ENCODE data around the gene SLC12A5. TPM values are rescaled to one million over a fixed set of nuclear protein-coding genes. Genes with fewer than 3 reads are reported as not detected.

The SLC12A5 gene
- total and polyA plus RNA-seq, 2 of the 4 experiments (the other 2 are of a cell fraction), result 2.2 TPM; not detected in 1

DNA sequence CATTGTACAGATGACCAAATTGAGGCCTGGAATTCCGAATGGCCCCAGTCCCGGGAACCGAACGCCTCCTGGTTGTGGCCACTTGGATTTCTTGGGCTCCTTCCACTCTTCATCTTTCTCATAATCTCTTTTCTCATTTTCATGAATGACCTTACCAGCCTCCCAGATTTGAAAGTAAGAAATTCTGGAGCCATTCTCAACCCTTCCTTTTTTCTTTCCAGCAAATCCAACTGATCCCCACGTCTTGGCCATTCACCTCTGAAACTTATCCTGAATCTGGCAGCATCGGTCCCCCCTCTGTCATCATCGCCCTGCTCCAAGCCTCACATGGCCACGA lies 5.9 kb upstream of the SLC12A5 start:
- Histone ChIP-seq H3K23ac (ENCODE audit: low read depth, low read length) (no peak overlapping the region), H3K4me2 (ENCODE audit: low read depth, low read length) (no peak overlapping the region), H2AK9ac (replicated peaks; ENCODE audit: low read depth, low read length, poor library complexity) (no peak overlapping the region), H3K36me3 (ENCODE audit: control insufficient read depth, insufficient read depth, low read length) (no peaks in the 10 kb centered on the region), H2BK15ac (ENCODE audit: low read depth, low read length) (no peak overlapping the region), H2AK5ac (ENCODE audit: low read depth, low read length) (no peak overlapping the region), H2BK120ac (ENCODE audit: low read depth, low read length) (no peak overlapping the region), H2AFZ (replicated peaks; ENCODE audit: low read length, poor library complexity) (no peak overlapping the region), H4K8ac (ENCODE audit: low read depth in 2 of 2, low read length in 2 of 2) (no peak overlapping the region), H3K14ac (replicated peaks; ENCODE audit: low read depth, low read length) (no peak overlapping the region), H4K5ac (ENCODE audit: low read depth, low read length) (no peak overlapping the region), H2BK20ac (ENCODE audit: low read depth, low read length) (no peak overlapping the region), H3K9me1 (ENCODE audit: insufficient read depth, low read length) (no peaks in the 10 kb centered on the region), H3K9me3 (ENCODE audit: control insufficient read depth, insufficient read depth, low read length) (no peaks in the 10 kb centered on the region), H4K20me1 (ENCODE audit: insufficient read depth, low read length) (no peaks in the 10 kb centered on the region; the same call in 1 of the 2 replicates), H4K91ac (ENCODE audit: insufficient read depth, low read depth, low read length) (no peak overlapping the region), H3K4me3 (ENCODE audit: insufficient read depth, low read depth, low read length) (no peak overlapping the region), H3K27ac (ENCODE audit: insufficient read depth, low read length) (no peak overlapping the region), H3K79me1 (ENCODE audit: low read depth in 1 of 2, low read length in 2 of 2) (no peaks in the 10 kb centered on the region), H3K56ac (ENCODE audit: extremely low read depth, insufficient read depth, low read length) (no peak overlapping the region), H3K18ac (ENCODE audit: low read depth, low read length) (no peak overlapping the region), H2BK5ac (ENCODE audit: low read depth, low read length, poor library complexity, severe bottlenecking) (no peak overlapping the region), H3K27me3 (ENCODE audit: control insufficient read depth, insufficient read depth, low read length) (peaks cover 36% of the 10 kb centered on the region), H3K9ac (ENCODE audit: low read depth, low read length) (no peak overlapping the region), H3K4me1 (ENCODE audit: control insufficient read depth, insufficient read depth, low read length) (no peaks in the 10 kb centered on the region), H3K4ac (ENCODE audit: low read depth, low read length) (no peak overlapping the region)
- dilution Hi-C loops (cut with HindIII; ENCODE audit: low sequenced_read_pairs, unreplicated experiment), result no loop called here
- POLR2A ChIA-PET (ENCODE audit: unreplicated experiment), result no interaction called here
- no peak for DNase-seq
- 30% methylated on average over 8 of the region's 8 CpGs; no CpG with 5 or more reads in 1 of the 2 experiments for WGBS, 2 experiments (ENCODE audit: extremely low coverage in 2 of 2, insufficient read length in 1 of 2)
- intact Hi-C loops (cut with micrococcal nuclease), result loop anchor here (5.0 kb wide), 2 partner anchors 34 to 64 kb away; partner anchors contain the start of gene NCOA5
- in situ Hi-C loops (cut with MboI; ENCODE audit: low sequenced_read_pairs), result no loop called here
- TF ChIP-seq NFE2L2 (IDR thresholded peaks at IDR 0.05; ENCODE audit: low read depth, low read length) (no peak), MAZ (IDR thresholded peaks at IDR 0.05; ENCODE audit: borderline replicate concordance, low read depth, low read length) (no peak), RAD21 (IDR thresholded peaks at IDR 0.05; ENCODE audit: low read length) (no peak), CHD1 (IDR thresholded peaks at IDR 0.05; ENCODE audit: low read depth, low read length) (no peak)
- no peak for ATAC-seq (ENCODE audit: low read depth)
- BruUV-seq (replicated peaks), result no TSS peak
- CTCF ChIA-PET, result interaction anchor here (0.6 kb wide), 1 partner anchor 419 kb away, joined by 3 read pairs; no protein-coding TSS in a partner anchor
